Endothelial cell of umbilical vein (primary cell): ENCODE measurements around the gene RBM39. TPM values are rescaled to one million over a fixed set of nuclear protein-coding genes. Genes with fewer than 3 reads are reported as not detected.

Experiments used
- BruUV-seq: library from RNA; stranded (reverse); fragments of 400-500 nt; replicated peaks from 2 replicates; lab custom pipeline; 2021; lab: Mats Ljungman, UMichigan
- CTCF ChIA-PET: fragments of 300-600, 350-600 bp; sonication (Branson Sonifier 250); formaldehyde crosslinking; loops from one replicate; lab custom pipeline; 2021; ENCODE audit warnings: antibody characterized with exemption, inconsistent platforms; lab: Charles Lee
- POLR2A ChIA-PET: fragments of 300-600, 350-600 bp; sonication (Branson Sonifier 250); formaldehyde crosslinking; loops from one replicate; lab custom pipeline; 2021; ENCODE audit warnings: antibody characterized with exemption, inconsistent platforms; lab: Charles Lee
- DNase-seq: peaks from one replicate; pipeline ENCODE4 v3.0.0-alpha.2; 2011; ENCODE audit warnings: low read depth, low spot score
- FAIRE-seq: peaks from 2 replicates; lab custom pipeline; 2011; peaks lifted over from hg19 to GRCh38; lab: Jason Lieb, UNC
- H2AFZ ChIP-seq: 2 replicates; pipeline ENCODE4 v1.6.0; 2012; ENCODE audit warnings: low read depth, low read length, control low read depth, inconsistent platforms
- H3K27ac ChIP-seq: 2 replicates; pipeline ENCODE4 v1.5.1; 2011; ENCODE audit warnings: low read depth, mild to moderate bottlenecking, control low read depth, low read length, moderate library complexity; ENCODE audit not compliant: insufficient read depth
- H3K27me3 ChIP-seq, 2 experiments: 2 replicates each; pipeline versions ENCODE4 v1.6.0 to v1.6.1; 2011; ENCODE audit warnings: low read length in 2 of 2, mixed read lengths in 1 of 2; ENCODE audit not compliant: control insufficient read depth in 2 of 2, insufficient read depth in 2 of 2
- H3K36me3 ChIP-seq, 2 experiments: 2 replicates in 1 of 2; 3 replicates in 1 of 2; pipeline ENCODE4 v1.5.1; 2011; ENCODE audit warnings: low read length in 2 of 2, mild to moderate bottlenecking in 1 of 2, moderate library complexity in 1 of 2; ENCODE audit not compliant: control insufficient read depth in 2 of 2, insufficient read depth in 2 of 2; ENCODE audit errors: extremely low read depth in 1 of 2
- H3K4me1 ChIP-seq: 3 replicates; pipeline ENCODE4 v1.5.1; 2011; ENCODE audit warnings: mild to moderate bottlenecking, low read length; ENCODE audit not compliant: control insufficient read depth, insufficient read depth; ENCODE audit errors: extremely low read depth
- H3K4me2 ChIP-seq: 2 replicates; pipeline ENCODE4 v1.6.1; 2011; ENCODE audit warnings: low read length, control low read depth, mixed read lengths; ENCODE audit not compliant: insufficient read depth
- H3K4me3 ChIP-seq, 3 experiments: fragments of 200-600 bp in 1 of 3; sonication (generic), shearing (Covaris generic) in 1 of 3; replicated peaks in 1 of 3; 2 replicates each; pipeline ENCODE4 v1.5.1; 2011 to 2016; ENCODE audit warnings: control low read depth in 3 of 3, low read length in 3 of 3, mild to moderate bottlenecking in 2 of 3, inconsistent platforms in 1 of 3, low read depth in 1 of 3, moderate library complexity in 1 of 3; ENCODE audit not compliant: insufficient read depth in 1 of 3
- H3K79me2 ChIP-seq: 2 replicates; pipeline ENCODE4 v1.6.0; 2012; ENCODE audit warnings: low read length, inconsistent platforms; ENCODE audit not compliant: control insufficient read depth, insufficient read depth
- H3K9ac ChIP-seq: replicated peaks from 2 replicates; pipeline ENCODE3; 2011; ENCODE audit warnings: low read length, control low read depth; ENCODE audit not compliant: insufficient read depth; ENCODE audit errors: extremely low read depth
- H3K9me1 ChIP-seq: replicated peaks from 3 replicates; pipeline ENCODE4 v1.6.0; 2011; ENCODE audit warnings: mild to moderate bottlenecking, low read length; ENCODE audit not compliant: control insufficient read depth, insufficient read depth; ENCODE audit errors: extremely low read depth
- H3K9me3 ChIP-seq: replicated peaks from 2 replicates; pipeline ENCODE4 v1.5.1; 2012; ENCODE audit warnings: low read length, inconsistent platforms; ENCODE audit not compliant: control insufficient read depth, insufficient read depth
- H4K20me1 ChIP-seq: replicated peaks from 2 replicates; pipeline ENCODE3; 2011; ENCODE audit warnings: mild to moderate bottlenecking, low read length; ENCODE audit not compliant: control insufficient read depth, insufficient read depth; ENCODE audit errors: extremely low read depth
- FOS ChIP-seq: IDR thresholded peaks from 2 replicates; pipeline ENCODE4 v1.6.1; 2011; ENCODE audit warnings: mild to moderate bottlenecking, low read length, moderate library complexity, borderline replicate concordance; ENCODE audit not compliant: insufficient read depth
- JUN ChIP-seq: IDR thresholded peaks from 2 replicates; pipeline ENCODE4 v1.6.1; 2011; ENCODE audit warnings: borderline replicate concordance, low read depth; ENCODE audit not compliant: insufficient read length, insufficient read depth
- dilution Hi-C: fragments of 300-500 bp; cut with MboI; formaldehyde crosslinking; loops from one replicate; pipeline ENCODE4 v1.15.0; 2019; ENCODE audit warnings: low sequenced_read_pairs; ENCODE audit not compliant: extremely low pct_ligation_motif_present
- intact Hi-C: fragments of 100-400 bp; cut with micrococcal nuclease; formaldehyde crosslinking; loops from one replicate; pipeline ENCODE4 v1.10.0; 2022
- polyA plus RNA-seq, 4 experiments: library from polyadenylated mRNA; depleted of rRNA in 3 of 4; stranded (reverse) in 3 of 4; unstranded in 1 of 4; fragments of >200 nt; gene quantifications; 2 replicates each; pipeline versions ENCODE4 v1.2.1 to v1.2.3, GENCODE V29; 2011 to 2012; ENCODE audit warnings: missing spikeins in 1 of 4
- total RNA-seq: library from RNA; stranded (reverse); gene quantifications from 2 replicates; pipeline ENCODE4 v1.2.3, GENCODE V29; 2021
- TF ChIP-seq, protein P1 (sequence below): IDR thresholded peaks from 2 replicates; pipeline ENCODE4 v1.6.1; 2011; ENCODE audit not compliant: insufficient read depth, insufficient read length

Gene RBM39
- total and polyA plus RNA-seq, 2 donors (not counting 3 experiments of a cell fraction or from before 2014, with no cell fraction given): 106 to 309 TPM

DNA sequence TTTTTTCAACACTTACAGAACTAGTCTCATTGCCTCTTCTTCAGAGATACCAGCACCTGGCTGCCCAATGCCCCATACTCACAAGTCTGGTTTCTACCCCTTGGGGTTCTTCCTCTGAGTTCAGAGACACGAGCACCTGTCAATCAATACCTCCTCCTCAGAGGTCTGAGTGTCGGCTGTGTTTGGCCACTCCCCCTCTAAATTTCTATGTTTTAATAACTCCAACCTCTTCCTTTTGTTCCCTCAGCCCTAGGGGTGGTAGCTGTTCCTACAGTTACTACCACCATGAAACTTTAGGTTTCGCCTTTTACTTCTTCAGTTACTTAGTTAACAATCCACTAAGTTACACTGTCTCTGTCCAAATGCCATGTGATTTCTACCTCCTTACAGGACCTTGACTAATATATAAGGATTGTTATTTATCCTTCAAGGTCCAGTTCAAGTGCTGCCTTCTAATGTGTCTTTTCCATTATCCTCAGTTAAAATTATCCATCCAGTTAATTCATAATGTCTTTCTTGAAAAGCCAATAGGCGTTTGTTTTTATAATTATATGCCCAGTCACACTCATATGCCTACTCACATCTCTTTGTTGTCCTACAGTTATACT is 15.1 kb upstream of the RBM39 start:
- POLR2A ChIA-PET: no interaction called here

DNA sequence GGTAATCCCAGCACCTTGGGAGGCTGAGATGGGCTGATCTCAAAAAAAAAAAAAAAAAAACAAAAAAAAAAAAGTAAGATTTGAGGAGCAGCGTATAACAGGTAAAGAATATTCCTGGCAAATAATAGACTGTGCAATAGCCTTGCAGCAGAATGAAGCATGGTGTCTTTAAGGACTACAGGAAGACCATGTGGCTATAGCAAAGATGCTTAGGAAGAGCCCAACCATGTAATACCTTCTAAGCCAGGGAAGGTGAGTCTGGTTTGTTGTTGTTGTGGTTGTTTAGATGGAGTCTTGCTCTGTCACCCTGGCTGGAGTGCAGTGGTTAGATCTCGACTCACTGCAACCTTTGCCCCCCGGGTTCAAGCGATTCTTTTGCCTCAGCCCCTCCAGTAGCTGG is 14.3 kb upstream of the RBM39 start:
- Histone ChIP-seq H3K4me1 (no peaks in the 10 kb centered on the region), H3K27me3 (no peaks in the 10 kb centered on the region), H3K79me2 (no peaks in the 10 kb centered on the region), H3K9me3 (no peaks in the 10 kb centered on the region), H3K9me1 (no peaks in the 10 kb centered on the region), H2AFZ (no peak overlapping the region), H3K9ac (no peak overlapping the region), H3K4me2 (no peak overlapping the region), H3K27ac (no peak overlapping the region), H4K20me1 (no peaks in the 10 kb centered on the region), H3K36me3 (no peaks in the 10 kb centered on the region), H3K4me3 (no peak overlapping the region)
- ChIA-PET POLR2A (no interaction called here), CTCF (no interaction called here)
- BruUV-seq: no TSS peak
- TF ChIP-seq JUN: no peak
- TF ChIP-seq, protein P1, sequence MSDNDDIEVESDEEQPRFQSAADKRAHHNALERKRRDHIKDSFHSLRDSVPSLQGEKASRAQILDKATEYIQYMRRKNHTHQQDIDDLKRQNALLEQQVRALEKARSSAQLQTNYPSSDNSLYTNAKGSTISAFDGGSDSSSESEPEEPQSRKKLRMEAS: no peak
- FAIRE-seq: no peak
- dilution Hi-C loops (no loop called here), intact Hi-C loops (no loop called here)
- DNase-seq: no peak

More for the DNA sequence above, 15.1 kb upstream of the RBM39 start:
- H3K4me2 ChIP-seq: no peak overlapping the region
- no peak for DNase-seq
- H3K36me3 ChIP-seq: no peaks in the 10 kb centered on the region
- no peaks in the 10 kb centered on the region for H3K9me1 ChIP-seq
- no peaks in the 10 kb centered on the region for H3K27me3 ChIP-seq
- H3K9ac ChIP-seq: no peak overlapping the region
- no peak for FAIRE-seq
- CTCF ChIA-PET: no interaction called here
- no TSS peak for BruUV-seq
- H3K27ac ChIP-seq: no peak overlapping the region
- no peaks in the 10 kb centered on the region for H3K9me3 ChIP-seq
- H2AFZ ChIP-seq: no peak overlapping the region
- intact Hi-C loops: no loop called here
- dilution Hi-C loops: no loop called here
- H4K20me1 ChIP-seq: no peaks in the 10 kb centered on the region
- no peaks in the 10 kb centered on the region for H3K79me2 ChIP-seq
- no peaks in the 10 kb centered on the region for H3K4me1 ChIP-seq
- no peak overlapping the region for H3K4me3 ChIP-seq
- TF ChIP-seq FOS: no peak
- no peak for TF ChIP-seq JUN
